Activated CD4-positive, CD25-positive, alpha-beta regulatory T cell treated with anti-CD3 and anti-CD28 coated beads, Interleukin-2, amount 50 U/mL, for 72 hours (primary cell): ENCODE results near the gene CCL23.
"Not testable (repeated sequence)": the region's sequence is repeated elsewhere in the genome, so short reads cannot be mapped to it uniquely, and the experiment has no call there.

Source experiments
- DNase-seq: peaks from one replicate; pipeline ENCODE4 v3.0.0; 2021

The CCL23 gene

GRCh38 chr17:36017799-36018198, at the start of gene CCL23:
Gene CCL23, minus strand, starts transcription at chr17:36017972. Its CDS starts 75 bp downstream, at chr17:36017897.
- DNase-seq, result no peak

GRCh38 chr17:36066365-36066985, 48.7 kb upstream of the CCL23 start:
- no peak for DNase-seq

GRCh38 chr17:36063786-36064541, 46.2 kb upstream of the CCL23 start, which contains the start of gene CCL18:
Gene CCL18, plus strand, starts transcription at chr17:36064272. Its CDS starts 71 bp downstream, at chr17:36064343.
- DNase-seq, result no peak

- DNase-seq, result no peak
Observed at GRCh38 chr17:36060816-36061215, 43.0 kb upstream of the CCL23 start.

- DNase-seq, result no peak
Observed at GRCh38 chr17:36059406-36059805, 41.6 kb upstream of the CCL23 start.

GRCh38 chr17:36057911-36058310, 40.1 kb upstream of the CCL23 start:
- no peak for DNase-seq

GRCh38 chr17:36055921-36056520, 38.2 kb upstream of the CCL23 start:
- DNase-seq, result no peak

GRCh38 chr17:36055171-36055570, 37.4 kb upstream of the CCL23 start:
- DNase-seq, result no peak

GRCh38 chr17:36049643-36050042, 31.9 kb upstream of the CCL23 start:
- no peak for DNase-seq

GRCh38 chr17:36048066-36048465, 30.3 kb upstream of the CCL23 start:
- no peak for DNase-seq

GRCh38 chr17:36036235-36036634, 18.5 kb upstream of the CCL23 start:
- DNase-seq, result no peak

- no peak for DNase-seq
Observed at GRCh38 chr17:36034127-36034526, 16.4 kb upstream of the CCL23 start.

GRCh38 chr17:36030956-36031355, 13.2 kb upstream of the CCL23 start:
- DNase-seq, result no peak

GRCh38 chr17:36027761-36028160, 10.0 kb upstream of the CCL23 start:
- no peak for DNase-seq

- no peak for DNase-seq
Observed at GRCh38 chr17:36024106-36024869, 6.5 kb upstream of the CCL23 start.

- no peak for DNase-seq
Observed at GRCh38 chr17:36019423-36019822, 1.7 kb upstream of the CCL23 start.

- no peak for DNase-seq
Observed at GRCh38 chr17:36016555-36016954, 1.2 kb downstream of the CCL23 start.

- DNase-seq, result not testable (repeated sequence)
Observed at GRCh38 chr17:36015895-36016294, 1.9 kb downstream of the CCL23 start.

- no peak for DNase-seq
Observed at GRCh38 chr17:36014946-36015345, 2.8 kb downstream of the CCL23 start.

- no peak for DNase-seq
Observed at GRCh38 chr17:36011201-36011600, 6.6 kb downstream of the CCL23 start.

GRCh38 chr17:36008998-36009665, 8.6 kb downstream of the CCL23 start:
- DNase-seq, result no peak

- no peak for DNase-seq
Observed at GRCh38 chr17:36004594-36005108, 13.1 kb downstream of the CCL23 start.
